Adipocyte (in vitro differentiated cells): ENCODE measurements around the gene RAB44.

ENCODE experiments used
- DNase-seq: peaks from one replicate; pipeline ENCODE4 v3.0.0-alpha.2; 2015; ENCODE audit warnings: low read depth
- H3K27me3 ChIP-seq: replicated peaks from 2 replicates; pipeline ENCODE4 v1.7.0; 2013; ENCODE audit warnings: mild to moderate bottlenecking, low read length, moderate library complexity; ENCODE audit not compliant: control insufficient read depth, insufficient read depth
- H3K36me3 ChIP-seq: 2 replicates; pipeline ENCODE4 v1.7.0; 2013; ENCODE audit warnings: low read length, mild to moderate bottlenecking, moderate library complexity; ENCODE audit not compliant: control insufficient read depth, insufficient read depth, severe bottlenecking
- H3K4me1 ChIP-seq: 2 replicates; pipeline ENCODE4 v1.7.0; 2013; ENCODE audit warnings: mild to moderate bottlenecking, low read length, moderate library complexity; ENCODE audit not compliant: control insufficient read depth, insufficient read depth
- H3K4me3 ChIP-seq: 2 replicates; pipeline ENCODE4 v1.7.0; 2013; ENCODE audit warnings: mild to moderate bottlenecking, low read length, moderate library complexity
- H3K9ac ChIP-seq: 2 replicates; pipeline ENCODE4 v1.7.0; 2013; ENCODE audit warnings: mild to moderate bottlenecking, low read length, moderate library complexity
- H3K9me3 ChIP-seq: 2 replicates; pipeline ENCODE4 v1.7.0; 2013; ENCODE audit warnings: mild to moderate bottlenecking, low read length, moderate library complexity; ENCODE audit not compliant: control insufficient read depth

RAB44 gene

DNA sequence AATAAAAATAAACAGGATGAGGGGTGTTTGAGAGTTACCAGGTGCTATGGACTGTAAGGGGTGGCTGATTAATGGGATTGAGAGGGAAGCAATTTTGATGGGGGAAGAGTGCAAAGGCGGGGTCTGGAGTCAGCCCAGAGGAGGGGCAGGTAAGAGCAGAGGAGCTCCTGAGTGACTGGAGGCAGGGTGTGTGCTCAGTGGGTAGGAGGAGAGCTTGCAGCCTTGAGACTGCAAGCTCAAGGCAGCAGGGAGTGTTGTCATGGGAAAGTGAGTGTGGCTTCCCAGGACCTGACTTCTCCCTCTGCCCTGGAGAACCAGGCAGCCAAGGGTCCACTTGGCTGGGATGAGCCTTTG is 54.2 kb downstream of the RAB44 start:
- Histone ChIP-seq H3K4me1 (no peaks in the 10 kb centered on the region), H3K9me3 (peaks cover 20% of the 10 kb centered on the region), H3K9ac (no peak overlapping the region), H3K27me3 (peaks cover 3% of the 10 kb centered on the region), H3K36me3 (no peaks in the 10 kb centered on the region), H3K4me3 (no peak overlapping the region)
- no peak for DNase-seq

- Histone ChIP-seq H3K36me3 (no peaks in the 10 kb centered on the region), H3K9ac (no peak overlapping the region), H3K4me3 (no peak overlapping the region), H3K9me3 (peaks cover 20% of the 10 kb centered on the region), H3K4me1 (no peaks in the 10 kb centered on the region), H3K27me3 (no peaks in the 10 kb centered on the region)
- DNase-seq, result no peak
Measured at GRCh38 chr6:36752187-36752885, 54.7 kb downstream of the RAB44 start.

DNA sequence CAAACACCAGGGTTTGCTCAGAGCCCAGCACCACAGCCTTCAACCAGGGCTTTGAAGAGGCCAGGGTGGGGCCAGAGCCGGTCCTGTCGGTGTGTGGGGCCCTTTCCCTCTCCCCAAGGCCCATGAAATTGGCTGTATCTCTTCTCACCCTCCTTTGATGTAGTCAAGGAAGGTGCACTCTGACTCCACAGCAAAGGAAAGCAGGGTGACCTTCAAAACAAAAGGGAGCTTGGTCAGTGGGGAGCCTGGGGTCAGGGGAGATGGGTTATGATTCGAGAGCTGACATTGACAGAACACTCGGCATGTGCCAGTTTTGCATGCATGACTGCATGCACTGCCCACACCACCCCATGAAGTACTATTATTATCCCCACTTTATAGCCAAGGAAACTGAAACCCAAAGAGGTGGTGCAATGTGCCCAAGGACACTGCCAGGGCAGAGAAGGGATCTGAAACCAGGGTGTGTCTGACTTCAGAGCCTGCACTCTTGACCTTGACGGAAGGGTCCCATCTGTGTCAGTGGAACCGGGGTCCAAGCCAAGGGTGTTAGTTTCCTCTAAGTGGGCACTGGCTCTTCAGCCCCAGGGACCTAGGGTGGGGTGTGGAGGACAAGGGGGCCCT is 55.4 kb downstream of the RAB44 start:
- no peak for DNase-seq
- H3K36me3 ChIP-seq, result no peaks in the 10 kb centered on the region
- no peak overlapping the region for H3K4me3 ChIP-seq
- H3K4me1 ChIP-seq, result no peaks in the 10 kb centered on the region
- peaks cover 20% of the 10 kb centered on the region for H3K9me3 ChIP-seq
- H3K27me3 ChIP-seq, result no peaks in the 10 kb centered on the region
- no peak overlapping the region for H3K9ac ChIP-seq

DNA sequence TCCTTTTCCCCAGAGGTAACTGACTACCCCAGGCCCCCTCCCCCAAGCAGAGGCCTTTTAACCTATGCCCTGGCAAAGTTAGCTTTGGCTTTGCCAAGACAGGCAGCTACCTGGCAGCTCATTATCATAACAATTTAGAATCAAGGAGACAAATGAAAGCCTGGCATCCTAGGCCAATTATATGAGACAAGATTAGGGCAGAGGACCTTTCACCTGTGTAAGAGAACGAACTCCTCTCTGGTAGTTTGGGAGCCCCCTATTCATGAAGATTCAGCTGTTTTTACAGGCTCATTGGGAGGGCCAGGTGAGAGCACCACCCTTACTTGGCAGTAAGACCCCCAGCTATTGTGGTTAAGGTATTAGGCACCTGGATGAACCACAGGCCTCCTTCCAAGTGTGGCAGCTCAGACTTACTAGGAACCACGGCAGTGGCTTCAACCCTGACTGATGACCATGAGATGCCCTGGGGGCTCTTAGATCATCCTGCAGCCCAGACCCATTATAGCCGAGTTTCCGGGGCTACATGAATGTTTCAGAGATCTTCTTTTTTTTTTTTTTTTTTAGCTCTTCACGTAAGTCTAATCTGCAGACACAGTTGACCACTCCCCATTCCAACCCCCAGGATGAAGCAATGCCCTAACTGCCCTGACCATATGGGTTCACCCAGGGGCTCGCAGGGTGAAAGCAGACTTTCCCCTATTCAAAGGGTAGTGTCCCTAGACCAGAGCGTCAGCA is 56.2 kb downstream of the RAB44 start:
- Histone ChIP-seq H3K4me1 (peaks cover under 1% of the 10 kb centered on the region), H3K9me3 (peaks cover 14% of the 10 kb centered on the region), H3K9ac (no peak overlapping the region), H3K36me3 (no peaks in the 10 kb centered on the region), H3K27me3 (no peaks in the 10 kb centered on the region), H3K4me3 (no peak overlapping the region)
- DNase-seq, result no peak

GRCh38 chr6:36754582-36755434 is 57.2 kb downstream of the RAB44 start:
- Histone ChIP-seq H3K9me3 (peaks cover 7% of the 10 kb centered on the region), H3K4me1 (peaks cover 3% of the 10 kb centered on the region), H3K9ac (no peak overlapping the region), H3K36me3 (no peaks in the 10 kb centered on the region), H3K27me3 (no peaks in the 10 kb centered on the region), H3K4me3 (no peak overlapping the region)
- no peak for DNase-seq

DNA sequence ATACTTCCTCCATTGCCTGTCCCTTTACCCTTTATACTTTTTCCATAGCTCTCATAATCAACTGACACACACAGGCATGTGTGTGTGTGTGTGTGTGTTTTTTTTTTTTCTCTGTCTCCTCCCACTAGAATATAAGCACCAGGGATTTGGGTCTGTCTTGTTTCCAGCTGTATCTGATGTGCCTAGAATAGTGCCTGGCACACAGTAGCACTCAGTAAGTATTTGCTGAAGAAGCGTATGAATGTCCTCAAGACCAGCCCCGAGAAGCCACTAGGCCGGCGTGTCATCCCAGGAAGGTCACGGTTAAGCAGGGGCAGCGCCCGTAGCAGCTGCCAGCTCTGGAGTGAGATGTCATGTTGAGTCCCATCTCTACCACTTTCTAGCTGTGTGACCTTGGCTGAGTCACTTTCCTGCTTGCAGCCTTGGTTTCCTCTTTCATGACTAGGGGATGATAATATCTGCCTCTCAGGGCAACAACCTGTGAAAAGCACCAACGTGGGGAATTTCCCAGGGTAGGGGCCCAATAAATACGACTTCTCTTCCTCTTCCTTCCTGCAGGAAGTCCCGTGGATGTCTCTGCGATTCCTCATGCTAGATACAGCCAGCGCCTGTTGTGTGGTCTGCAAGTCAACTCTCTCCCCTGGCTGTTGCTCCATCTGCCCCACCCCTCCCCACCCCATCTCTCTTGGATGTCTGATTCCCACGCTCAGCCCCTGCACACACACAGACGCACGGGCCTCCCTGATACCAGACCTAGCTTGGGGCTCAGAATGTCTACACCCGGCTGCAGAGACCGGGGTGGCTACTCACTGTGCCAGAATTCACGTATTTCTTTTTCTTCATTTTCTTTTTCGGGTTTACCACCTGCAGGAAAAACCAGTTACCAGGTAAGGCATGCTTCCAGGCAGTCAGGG is 58.1 kb downstream of the RAB44 start:
- no peak overlapping the region for H3K4me3 ChIP-seq
- peaks cover 6% of the 10 kb centered on the region for H3K27me3 ChIP-seq
- peaks cover 3% of the 10 kb centered on the region for H3K4me1 ChIP-seq
- H3K36me3 ChIP-seq, result no peaks in the 10 kb centered on the region
- H3K9ac ChIP-seq, result no peak overlapping the region
- no peak for DNase-seq
- no peaks in the 10 kb centered on the region for H3K9me3 ChIP-seq

DNA sequence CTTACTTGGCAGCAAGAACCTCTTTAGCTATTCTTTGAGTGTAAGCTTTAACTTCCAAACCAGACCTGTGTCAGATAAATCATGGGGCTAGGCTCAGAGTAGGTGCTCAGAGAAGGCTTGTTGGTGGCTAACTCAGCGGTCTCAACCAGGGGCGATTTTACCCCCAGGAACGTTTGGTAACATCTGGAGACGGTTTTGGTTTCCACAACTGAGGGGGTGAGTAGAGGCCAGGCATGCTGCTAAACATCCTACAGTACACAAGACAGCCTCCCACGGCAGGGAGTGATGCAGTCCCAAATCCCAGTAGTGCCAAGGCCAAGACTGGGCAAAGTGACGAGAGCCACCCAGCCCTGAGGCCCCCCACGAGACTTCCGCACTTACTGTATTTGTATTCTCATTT is 59.2 kb downstream of the RAB44 start:
- H3K9ac ChIP-seq, result no peak overlapping the region
- DNase-seq, result no peak
- no peaks in the 10 kb centered on the region for H3K36me3 ChIP-seq
- peaks cover 16% of the 10 kb centered on the region for H3K27me3 ChIP-seq
- H3K4me3 ChIP-seq, result no peak overlapping the region
- no peaks in the 10 kb centered on the region for H3K9me3 ChIP-seq
- peaks cover 3% of the 10 kb centered on the region for H3K4me1 ChIP-seq

DNA sequence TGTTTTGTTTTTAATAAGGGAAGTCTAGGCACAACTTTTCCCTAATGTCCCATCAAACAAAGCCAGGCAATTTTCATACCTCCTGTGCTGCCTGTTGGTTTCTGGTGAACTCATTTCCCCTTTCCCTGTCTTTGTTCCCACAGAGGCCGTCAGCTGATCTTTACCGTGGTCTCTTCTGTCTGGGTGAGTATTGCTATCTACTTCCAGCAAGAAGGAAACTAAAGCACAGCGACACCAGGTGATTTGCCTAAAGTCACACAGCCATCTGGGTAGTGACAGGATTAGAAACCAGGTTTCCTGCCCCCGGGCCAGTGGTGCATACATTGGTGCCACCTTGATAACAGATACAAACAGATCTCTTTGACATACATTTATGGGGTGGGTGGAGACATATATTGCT is 59.6 kb downstream of the RAB44 start:
- H3K9ac ChIP-seq, result no peak overlapping the region
- no peaks in the 10 kb centered on the region for H3K36me3 ChIP-seq
- no peak for DNase-seq

DNA sequence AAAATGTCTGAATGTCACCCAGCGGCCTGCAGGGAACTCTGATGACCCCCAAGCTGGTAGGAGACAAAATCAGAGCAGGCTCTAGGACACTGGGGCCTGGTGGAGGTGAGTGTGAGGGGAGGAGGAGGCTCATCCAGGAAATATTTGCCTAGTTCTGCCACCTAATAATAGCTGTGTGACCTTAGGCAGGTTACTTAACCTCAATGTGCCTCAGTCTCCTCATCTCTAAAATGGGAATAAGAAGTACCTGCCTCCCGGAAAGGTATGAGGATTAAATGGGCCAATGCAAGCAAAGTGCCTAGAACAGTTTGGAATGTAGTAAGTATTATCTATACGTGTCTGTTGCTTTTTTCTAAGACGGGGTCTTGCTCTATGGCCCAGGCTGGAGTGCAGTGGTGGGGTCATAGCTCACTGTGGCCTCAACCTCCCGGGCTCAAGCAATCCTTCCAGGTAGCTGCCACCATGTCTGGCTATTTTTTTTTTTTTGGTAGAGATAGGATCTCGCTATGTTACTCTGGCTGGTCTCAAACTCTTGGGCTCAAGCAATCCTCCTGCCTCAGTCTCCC is 60.4 kb downstream of the RAB44 start:
- H3K27me3 ChIP-seq, result peaks cover 24% of the 10 kb centered on the region
- H3K4me1 ChIP-seq, result peaks cover 3% of the 10 kb centered on the region
- H3K9ac ChIP-seq, result no peak overlapping the region
- H3K9me3 ChIP-seq, result no peaks in the 10 kb centered on the region
- no peak overlapping the region for H3K4me3 ChIP-seq
- no peaks in the 10 kb centered on the region for H3K36me3 ChIP-seq
- no peak for DNase-seq

More for the DNA sequence above, 59.6 kb downstream of the RAB44 start:
- H3K4me3 ChIP-seq, result no peak overlapping the region
- peaks cover 3% of the 10 kb centered on the region for H3K4me1 ChIP-seq
- H3K9me3 ChIP-seq, result no peaks in the 10 kb centered on the region
- H3K27me3 ChIP-seq, result peaks cover 18% of the 10 kb centered on the region

- H3K36me3 ChIP-seq, result no peaks in the 10 kb centered on the region
- H3K27me3 ChIP-seq, result peaks cover 25% of the 10 kb centered on the region
- H3K9me3 ChIP-seq, result no peaks in the 10 kb centered on the region
- H3K4me3 ChIP-seq, result no peak overlapping the region
- peaks cover 3% of the 10 kb centered on the region for H3K4me1 ChIP-seq
- no peak overlapping the region for H3K9ac ChIP-seq
- DNase-seq, result no peak
Measured at GRCh38 chr6:36758516-36759147, 61.0 kb downstream of the RAB44 start.
